ENCODE data around the gene TRIM66. TPM values are rescaled to one million over a fixed set of nuclear protein-coding genes. Genes with fewer than 3 reads are reported as not detected.

TRIM66 gene
- total RNA-seq, 1 donor from 2014 or later = 10.5 TPM

GRCh38 chr11:8584511-8584910 lies 98.0 kb downstream of the TRIM66 start:
- no peak for DNase-seq (ENCODE audit: low read depth)
- H3K4me3 ChIP-seq (ENCODE audit: low read depth, low read length) = no peak overlapping the region
- TF ChIP-seq CTCF (conservative IDR thresholded peaks at IDR 0.05; ENCODE audit: low read depth, low read length) = no peak

GRCh38 chr11:8584082-8584481 lies 98.4 kb downstream of the TRIM66 start:
- H3K4me3 ChIP-seq (ENCODE audit: low read depth, low read length) = no peak overlapping the region
- no peak for DNase-seq (ENCODE audit: low read depth)
- TF ChIP-seq CTCF (conservative IDR thresholded peaks at IDR 0.05; ENCODE audit: low read depth, low read length) = no peak

- H3K4me3 ChIP-seq (ENCODE audit: low read depth, low read length) = no peak overlapping the region
- TF ChIP-seq CTCF (conservative IDR thresholded peaks at IDR 0.05; ENCODE audit: low read depth, low read length) = no peak
- no peak for DNase-seq (ENCODE audit: low read depth)
Observed at GRCh38 chr11:8581300-8581699, 101.2 kb downstream of the TRIM66 start.

- H3K4me3 ChIP-seq (ENCODE audit: low read depth, low read length) = no peak overlapping the region
- no peak for DNase-seq (ENCODE audit: low read depth)
Observed at GRCh38 chr11:8577791-8578581, 104.5 kb downstream of the TRIM66 start.

GRCh38 chr11:8574798-8575197 lies 107.7 kb downstream of the TRIM66 start:
- DNase-seq (ENCODE audit: low read depth) = no peak
- TF ChIP-seq CTCF (conservative IDR thresholded peaks at IDR 0.05; ENCODE audit: low read depth, low read length) = no peak
- no peak overlapping the region for H3K4me3 ChIP-seq (ENCODE audit: low read depth, low read length)

More at GRCh38 chr11:8577791-8578581, 104.5 kb downstream of the TRIM66 start:
- TF ChIP-seq CTCF (conservative IDR thresholded peaks at IDR 0.05; ENCODE audit: low read depth, low read length) = no peak

- no peak for DNase-seq (ENCODE audit: low read depth)
- no peak for TF ChIP-seq CTCF (conservative IDR thresholded peaks at IDR 0.05; ENCODE audit: low read depth, low read length)
- no peak overlapping the region for H3K4me3 ChIP-seq (ENCODE audit: low read depth, low read length)
Observed at GRCh38 chr11:8573777-8574176, 108.7 kb downstream of the TRIM66 start.
